Omental fat pad (tissue), 4 donors: Measurements from ENCODE around the gene KCNE5. TPM values are rescaled to one million over a fixed set of nuclear protein-coding genes. Genes with fewer than 3 reads are reported as not detected.

ENCODE experiments used
- ATAC-seq: fragments of 150-250 bp; one replicate; pipeline ENCODE4 v1.9.1; 2016; ENCODE audit warnings: mild to moderate bottlenecking, moderate library complexity; ENCODE audit not compliant: low FRiP score
- DNase-seq: peaks from one replicate; pipeline ENCODE4 v3.0.0-alpha.2; 2019; ENCODE audit warnings: low spot score
- total RNA-seq, 4 donors: library from RNA; depleted of rRNA; stranded (reverse); fragments of >200 nt; gene quantifications; one replicate each; pipeline ENCODE4 v1.1.0, GENCODE V29; 2016
- TF ChIP-seq, protein P1 (sequence below), 3 donors: fragments of 450-650 bp; IDR thresholded peaks; one replicate each; pipeline ENCODE4 v1.5.1; 2016 to 2017; ENCODE audit warnings: antibody characterized with exemption in 3 of 3, mild to moderate bottlenecking in 3 of 3, moderate library complexity in 2 of 3

Gene KCNE5
- total RNA-seq, 4 donors from 2014 or later, result 0.79 to 3.8 (median 2.1) TPM

DNA sequence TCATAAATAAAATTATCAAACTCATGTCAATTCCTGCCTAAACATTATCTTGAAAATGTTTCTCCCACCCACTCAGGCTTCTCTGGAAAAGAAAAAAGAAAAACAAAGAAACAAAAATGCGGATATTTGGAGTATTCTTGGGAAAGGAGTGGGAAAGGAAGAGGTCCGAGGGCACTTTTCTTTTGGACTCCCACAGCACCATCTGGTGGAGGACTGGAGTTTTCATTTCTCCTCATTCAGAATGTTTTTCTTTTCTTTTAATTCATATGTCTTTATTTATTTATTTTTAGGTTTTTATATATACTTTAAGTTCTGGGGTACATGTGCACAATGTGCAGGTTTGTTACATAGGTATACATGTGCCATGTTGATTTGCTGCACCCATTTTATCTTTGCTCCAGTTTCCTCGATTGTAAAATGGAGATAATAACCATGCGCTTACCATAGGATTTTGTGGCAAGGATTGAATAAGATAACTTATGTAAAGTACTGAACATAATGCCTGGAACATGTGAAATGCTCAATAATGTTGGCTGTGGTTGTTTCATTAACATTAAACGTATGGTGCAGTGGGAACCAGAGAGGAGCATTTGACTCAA is 8.0 kb upstream of the KCNE5 start:
- DNase-seq (no peak), ATAC-seq (no peak)
- TF ChIP-seq, protein P1, sequence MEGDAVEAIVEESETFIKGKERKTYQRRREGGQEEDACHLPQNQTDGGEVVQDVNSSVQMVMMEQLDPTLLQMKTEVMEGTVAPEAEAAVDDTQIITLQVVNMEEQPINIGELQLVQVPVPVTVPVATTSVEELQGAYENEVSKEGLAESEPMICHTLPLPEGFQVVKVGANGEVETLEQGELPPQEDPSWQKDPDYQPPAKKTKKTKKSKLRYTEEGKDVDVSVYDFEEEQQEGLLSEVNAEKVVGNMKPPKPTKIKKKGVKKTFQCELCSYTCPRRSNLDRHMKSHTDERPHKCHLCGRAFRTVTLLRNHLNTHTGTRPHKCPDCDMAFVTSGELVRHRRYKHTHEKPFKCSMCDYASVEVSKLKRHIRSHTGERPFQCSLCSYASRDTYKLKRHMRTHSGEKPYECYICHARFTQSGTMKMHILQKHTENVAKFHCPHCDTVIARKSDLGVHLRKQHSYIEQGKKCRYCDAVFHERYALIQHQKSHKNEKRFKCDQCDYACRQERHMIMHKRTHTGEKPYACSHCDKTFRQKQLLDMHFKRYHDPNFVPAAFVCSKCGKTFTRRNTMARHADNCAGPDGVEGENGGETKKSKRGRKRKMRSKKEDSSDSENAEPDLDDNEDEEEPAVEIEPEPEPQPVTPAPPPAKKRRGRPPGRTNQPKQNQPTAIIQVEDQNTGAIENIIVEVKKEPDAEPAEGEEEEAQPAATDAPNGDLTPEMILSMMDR (IDR thresholded peaks at IDR 0.05), result no peak

DNA sequence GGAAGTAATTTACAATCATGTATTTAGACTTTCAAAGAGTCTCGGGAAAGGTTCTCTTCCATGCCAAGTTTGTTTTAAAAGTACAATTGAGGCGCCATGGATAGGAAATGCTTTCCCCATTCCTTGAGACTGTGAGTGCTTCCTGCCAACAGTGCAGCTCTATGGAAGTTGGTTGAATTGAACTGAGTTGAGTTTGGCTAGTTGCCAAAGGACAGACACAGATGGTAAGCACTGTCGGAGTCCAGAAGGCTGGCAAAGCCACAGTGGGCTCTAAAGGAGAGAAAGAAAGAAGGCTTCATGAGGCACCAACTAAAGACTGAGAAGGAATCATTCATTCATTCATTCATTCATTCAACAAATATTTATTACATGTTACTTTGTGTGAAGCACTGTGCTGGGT is 4.3 kb upstream of the KCNE5 start:
- no peak for DNase-seq
- ATAC-seq, result no peak
- TF ChIP-seq, protein P1 (IDR thresholded peaks at IDR 0.05), result no peak

DNA sequence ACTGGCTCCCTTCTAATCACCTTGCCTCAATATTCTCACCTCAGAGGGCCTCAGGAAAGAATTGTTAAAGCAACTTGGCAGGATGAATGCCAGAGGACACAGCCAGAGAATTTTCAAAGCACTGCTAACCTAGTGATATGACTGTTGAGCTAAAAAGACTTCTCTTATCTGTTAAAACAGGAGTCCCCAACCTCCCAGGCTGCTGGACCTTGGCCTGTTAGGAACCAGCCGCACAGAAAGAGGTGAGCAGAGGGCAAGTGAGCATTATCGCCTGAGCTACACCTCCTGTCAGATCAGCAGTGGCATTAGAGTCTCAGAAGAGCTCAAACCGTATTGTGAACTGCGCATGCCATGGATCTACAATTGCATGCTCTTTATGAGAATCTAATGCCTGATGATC is 1.7 kb upstream of the KCNE5 start:
- no peak for DNase-seq
- ATAC-seq, result no peak
- TF ChIP-seq, protein P1 (IDR thresholded peaks at IDR 0.05), result no peak

DNA sequence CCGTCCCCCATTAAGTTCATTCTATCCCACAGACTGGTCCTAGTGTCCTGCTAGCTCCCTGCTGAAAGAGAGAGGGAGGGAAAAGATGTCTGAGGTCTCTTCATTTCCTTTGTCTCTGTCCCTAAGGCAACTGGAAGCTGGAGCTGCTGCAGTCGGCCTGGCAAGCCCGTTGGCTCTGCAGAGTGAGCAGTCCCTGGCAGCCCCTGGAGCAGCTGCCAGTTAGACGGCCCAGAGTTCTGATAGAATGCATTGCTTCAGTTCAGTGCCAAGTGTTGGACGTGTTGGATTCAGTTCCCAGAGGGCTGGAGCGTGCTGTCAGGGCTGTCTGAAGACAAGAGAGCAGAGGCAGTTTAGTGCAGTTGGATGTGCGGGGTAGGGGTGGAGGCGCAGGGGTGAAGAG is 975 bp downstream of the KCNE5 start:
- ATAC-seq, result no peak
- DNase-seq, result no peak
- TF ChIP-seq, protein P1 (IDR thresholded peaks at IDR 0.05), result no peak

DNA sequence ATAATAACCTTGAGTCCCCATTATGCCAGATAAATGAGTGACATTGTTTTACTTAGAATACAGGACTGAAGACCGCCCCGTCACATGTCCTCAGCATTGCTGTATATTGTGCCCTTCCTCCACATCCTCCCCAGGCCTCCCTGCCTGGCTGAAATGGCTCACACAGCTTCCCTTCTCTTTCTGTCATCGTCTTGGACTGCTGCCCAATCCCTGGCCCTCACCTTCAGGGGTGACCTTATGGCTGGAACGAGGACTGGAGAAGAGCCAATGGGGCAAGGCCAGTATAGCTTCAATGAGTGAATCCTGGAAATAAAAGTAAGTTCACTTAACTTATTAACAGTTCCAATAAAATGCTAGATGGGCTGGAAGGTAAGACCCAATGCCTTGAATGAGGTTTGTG is 2.7 kb downstream of the KCNE5 start:
- ATAC-seq (no peak), DNase-seq (no peak)
- TF ChIP-seq, protein P1 (IDR thresholded peaks at IDR 0.05), result no peak

DNA sequence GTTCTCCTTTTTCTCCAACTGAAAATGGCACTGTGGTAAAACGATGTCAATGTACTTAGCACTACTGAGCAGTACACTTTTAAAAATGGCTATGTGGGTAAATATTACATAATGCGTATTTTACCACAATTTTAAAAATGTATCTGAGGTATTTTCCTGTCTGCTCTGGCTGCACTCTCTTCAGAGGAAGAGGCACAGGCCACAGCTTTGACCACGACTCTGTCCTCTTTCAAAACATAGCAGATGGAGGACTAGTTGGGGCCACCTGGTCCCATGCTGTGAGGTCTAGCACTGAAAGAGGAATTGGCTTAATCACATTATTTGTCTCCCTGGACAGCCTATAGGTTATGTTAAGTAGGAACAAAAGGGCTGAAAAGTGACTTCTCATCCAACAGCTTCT is 5.2 kb downstream of the KCNE5 start:
- no peak for DNase-seq
- no peak for ATAC-seq
- TF ChIP-seq, protein P1 (IDR thresholded peaks at IDR 0.05), result no peak

DNA sequence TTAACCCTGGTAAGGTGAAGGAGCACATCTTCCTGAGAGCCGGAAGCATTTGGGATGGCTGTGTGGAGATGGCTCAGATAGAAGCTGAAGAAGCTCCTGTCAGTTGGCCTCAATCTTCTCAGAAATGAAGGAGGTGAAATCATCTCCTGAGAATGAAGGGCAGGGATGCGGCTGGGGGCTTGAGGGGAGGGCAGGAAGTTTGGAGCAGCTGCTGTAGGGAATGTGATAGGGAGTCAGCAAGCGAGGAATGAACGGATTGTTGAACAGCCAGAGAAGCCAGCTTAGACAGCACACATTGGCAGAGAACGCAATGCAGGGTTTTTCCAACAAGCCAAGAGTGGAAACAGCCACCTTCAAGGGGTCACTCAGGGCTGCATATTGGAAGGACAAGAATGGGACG is 10.0 kb downstream of the KCNE5 start:
- no peak for DNase-seq
- TF ChIP-seq, protein P1 (IDR thresholded peaks at IDR 0.05), result no peak

More for the DNA sequence above, 10.0 kb downstream of the KCNE5 start:
- no peak for ATAC-seq
